K562 (cell line): ENCODE data around the gene GFRA3. TPM values are rescaled to one million over a fixed set of nuclear protein-coding genes. Genes with fewer than 3 reads are reported as not detected.

Experiments used
- ATAC-seq: fragments of 200-7000 bp; cut with Tn5 transposase; 3 replicates; pipeline ENCODE4 v1.9.1; 2020; ENCODE audit warnings: moderate library complexity
- BruUV-seq: library from RNA; stranded (reverse); fragments of 400-500 nt; replicated peaks from 2 replicates; lab custom pipeline; 2021; lab: Mats Ljungman, UMichigan
- CTCF ChIA-PET: fragments of 300-600 bp; formaldehyde crosslinking; extraction: SDS; loops from one replicate; lab custom pipeline; 2021; ENCODE audit warnings: low intra/inter-chr PET ratio; lab: Yijun Ruan, JAX
- POLR2A ChIA-PET: fragments of 300-600, 350-650 bp; sonication (Branson Sonifier 250); formaldehyde crosslinking; extraction: SDS; loops from one replicate; lab custom pipeline; 2021; ENCODE audit warnings: antibody characterized with exemption, inconsistent platforms; lab: Yijun Ruan, JAX
- DNase-seq, 4 experiments: peaks; one replicate each; pipeline versions ENCODE4 v3.0.0 to v3.0.0-alpha.2; 2011 to 2018; ENCODE audit warnings: low spot score in 3 of 4, mixed read lengths in 3 of 4; ENCODE audit errors: extremely low read depth in 1 of 4
- FAIRE-seq: peaks from 2 replicates; lab custom pipeline; 2011; peaks lifted over from hg19 to GRCh38; lab: Jason Lieb, UNC
- H2AFZ ChIP-seq: 2 replicates; pipeline ENCODE4 v1.6.0; 2011; ENCODE audit warnings: low read depth, low read length, control low read depth, inconsistent platforms
- H3K27ac ChIP-seq: fragments of 200-600 bp; 3 replicates; pipeline ENCODE4 v1.8.0; 2011; ENCODE audit warnings: low read depth, mild to moderate bottlenecking, control low read depth, inconsistent platforms, low read length, moderate library complexity, mixed read lengths; ENCODE audit errors: extremely low read depth
- H3K27me3 ChIP-seq, 2 experiments: fragments of 300-600 bp in 1 of 2; 2 replicates in 1 of 2; 3 replicates in 1 of 2; pipeline versions ENCODE4 v1.6.0 to v1.8.0; 2011; ENCODE audit warnings: inconsistent platforms in 2 of 2, low read length in 2 of 2, mild to moderate bottlenecking in 1 of 2, mixed read lengths in 1 of 2, moderate library complexity in 1 of 2; ENCODE audit not compliant: control insufficient read depth in 2 of 2, insufficient read depth in 2 of 2
- H3K36me3 ChIP-seq: fragments of 300-600 bp; 3 replicates; pipeline ENCODE4 v1.8.0; 2011; ENCODE audit warnings: mild to moderate bottlenecking, low read length, inconsistent platforms; ENCODE audit not compliant: control insufficient read depth, insufficient read depth
- H3K4me1 ChIP-seq, 2 experiments: fragments of 200-600 bp in 1 of 2; replicated peaks in 1 of 2; 2 replicates in 1 of 2; 3 replicates in 1 of 2; pipeline versions ENCODE4 v1.5.1 to v1.8.0; 2011; ENCODE audit warnings: inconsistent platforms in 2 of 2, low read length in 2 of 2, mild to moderate bottlenecking in 1 of 2, mixed read lengths in 1 of 2, moderate library complexity in 1 of 2; ENCODE audit not compliant: control insufficient read depth in 2 of 2, insufficient read depth in 2 of 2
- H3K4me2 ChIP-seq: 2 replicates; pipeline ENCODE4 v1.6.1; 2011; ENCODE audit warnings: low read length, control low read depth, inconsistent platforms, mixed read lengths; ENCODE audit not compliant: insufficient read depth
- H3K4me3 ChIP-seq: fragments of 200-600 bp; sonication (generic), shearing (Covaris generic); 2 replicates; pipeline ENCODE4 v1.5.1; 2016; ENCODE audit warnings: control low read depth, inconsistent platforms
- H3K79me2 ChIP-seq: fragments of 200-600 bp; 3 replicates; pipeline ENCODE4 v1.8.0; 2011; ENCODE audit warnings: low read length, inconsistent platforms; ENCODE audit not compliant: control insufficient read depth, insufficient read depth
- H3K9ac ChIP-seq, 2 experiments: 2 replicates each; pipeline versions ENCODE4 v1.6.0 to v1.6.1; 2011; ENCODE audit warnings: low read depth in 2 of 2, low read length in 2 of 2, control low read depth in 1 of 2, inconsistent platforms in 1 of 2, mild to moderate bottlenecking in 1 of 2, mixed read lengths in 1 of 2; ENCODE audit not compliant: insufficient read depth in 1 of 2
- H3K9me1 ChIP-seq: one replicate; pipeline ENCODE4 v1.6.0; 2011; ENCODE audit warnings: inconsistent platforms, mild to moderate bottlenecking, low read length, moderate library complexity; ENCODE audit not compliant: control insufficient read depth, insufficient read depth
- H3K9me3 ChIP-seq: replicated peaks from 2 replicates; pipeline ENCODE4 v1.5.1; 2011; ENCODE audit warnings: low read depth, low read length, inconsistent platforms; ENCODE audit not compliant: control insufficient read depth, insufficient read depth
- H4K20me1 ChIP-seq: replicated peaks from 2 replicates; pipeline ENCODE4 v1.6.1; 2011; ENCODE audit warnings: low read length, inconsistent platforms, mixed read lengths; ENCODE audit not compliant: control insufficient read depth, insufficient read depth
- CEBPB ChIP-seq: fragments of 450-650 bp; IDR thresholded peaks from 2 replicates; pipeline ENCODE4 v1.6.1; 2016; ENCODE audit warnings: missing genetic modification characterization, missing compliant biosample characterization
- CEBPG ChIP-seq, 3 experiments: fragments of 200-800 bp in 1 of 3; sonication (Bioruptor generic) in 1 of 3; sonication (generic) in 1 of 3; formaldehyde crosslinking in 1 of 3; IDR thresholded peaks in 2 of 3; conservative IDR thresholded peaks in 1 of 3; 2 replicates each; pipeline versions ENCODE4 v1.6.1 to v1.8.0; 2016 to 2022; ENCODE audit warnings: missing compliant biosample characterization in 2 of 3, missing genetic modification characterization in 2 of 3, mild to moderate bottlenecking in 1 of 3, missing genetic modification reagents in 1 of 3
- FOXJ3 ChIP-seq: sonication (generic); formaldehyde crosslinking; IDR thresholded peaks from 2 replicates; pipeline ENCODE4 v1.4.0; 2020; ENCODE audit warnings: mild to moderate bottlenecking, missing genetic modification reagents
- WGBS: fragments of 100-300 bp; shearing (Covaris generic); methylation state at CpG from one replicate; pipeline ENCODE4 v1.1.6; 2016; ENCODE audit warnings: low coverage, mixed read lengths; ENCODE audit not compliant: insufficient coverage; ENCODE audit errors: missing lambda C conversion rate; 5-methylcytosine and 5-hydroxymethylcytosine counted together
- in situ Hi-C: fragments of 300-500 bp; cut with MboI; formaldehyde crosslinking; loops from 4 replicates; pipeline ENCODE4 v1.15.0; 2018; ENCODE audit warnings: inconsistent platforms, mixed read lengths
- intact Hi-C: fragments of 100-400 bp; cut with micrococcal nuclease; formaldehyde crosslinking; loops from 2 replicates; pipeline ENCODE4 v1.14.2; 2022
- polyA plus RNA-seq, 8 experiments: library from polyadenylated mRNA; depleted of rRNA in 4 of 8; stranded (reverse) in 5 of 8; unstranded in 3 of 8; fragments of >200 nt; fragmentation: Nextera tagmentation in 2 of 8; fragmentation: Illumina TruSeq in 1 of 8; extraction: Ambion mirVana in 2 of 8; extraction: Trizol in 1 of 8; gene quantifications; 2 replicates each; pipeline versions ENCODE4 v1.2.1 to v1.2.3, GENCODE V29; 2011 to 2014; ENCODE audit warnings: inconsistent platforms in 1 of 8, missing spikeins in 1 of 8
- total RNA-seq, 7 experiments: library from RNA; depleted of rRNA in 6 of 7; stranded (reverse); fragments of >200 nt in 6 of 7; fragmentation: Illumina TruSeq in 2 of 7; extraction: Trizol in 2 of 7; gene quantifications; 2 replicates each; pipeline versions ENCODE4 v1.2.1 to v1.2.3, GENCODE V29; 2011 to 2021; ENCODE audit warnings: low replicate concordance in 1 of 7

The GFRA3 gene
- total and polyA plus RNA-seq, 9 of the 15 experiments (the other 6 are each of a cell fraction or from before 2014, with no cell fraction given), result 0.05 to 0.09 (median 0.08) TPM; not detected in 6

DNA sequence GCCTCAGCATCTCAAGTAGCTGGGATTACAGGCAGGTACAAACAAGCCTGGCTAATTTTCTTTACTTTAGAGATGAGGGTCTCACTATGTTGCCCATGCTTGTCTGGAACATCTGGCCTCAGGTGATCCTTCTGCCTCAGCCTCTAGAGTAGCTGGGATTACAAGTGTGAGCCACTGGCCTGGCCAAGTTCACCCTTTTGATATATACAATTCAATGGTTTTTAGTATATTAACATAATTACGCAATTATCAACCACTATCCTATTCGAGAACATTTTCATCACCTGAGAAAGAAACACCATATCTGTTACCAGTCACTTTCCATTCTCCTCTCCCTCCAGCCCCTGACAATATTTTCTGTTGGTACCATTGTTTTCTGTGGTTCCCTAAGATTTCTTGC, 57.6 kb downstream of the GFRA3 start:
- in situ Hi-C loops (no loop called here), intact Hi-C loops (no loop called here)
- Histone ChIP-seq H3K9ac (no peak overlapping the region), H3K79me2 (peaks cover 14% of the 10 kb centered on the region), H3K4me2 (no peak overlapping the region), H3K27me3 (no peaks in the 10 kb centered on the region), H3K27ac (no peak overlapping the region), H3K9me3 (peaks cover 9% of the 10 kb centered on the region), H3K9me1 (no peaks in the 10 kb centered on the region), H3K36me3 (peaks cover 2% of the 10 kb centered on the region; the same call in 2 of the 3 replicates), H3K4me3 (no peak overlapping the region), H4K20me1 (no peaks in the 10 kb centered on the region), H2AFZ (no peak overlapping the region), H3K4me1 (peaks cover 3 to 7% of the 10 kb centered on the region in 2 experiments; a peak in 3 of 5 replicates)
- TF ChIP-seq FOXJ3 (no peak), CEBPB (tag) (peak; percentile 80), CEBPG (CRISPR knock-in tag; IDR thresholded peaks at IDR 0.05) (no peak), CEBPG (tag; conservative IDR thresholded peaks at IDR 0.05 in 1 of 2, IDR thresholded peaks at IDR 0.05 in 1 of 2) (peak; percentile 35 to 43; a peak in 3 of 4 replicates)
- ChIA-PET CTCF (no interaction called here), POLR2A (interaction anchor here (0.9 to 1.6 kb wide), 2 partner anchors 27 to 121 kb away, joined by 3 to 4 read pairs; partner anchors contain the start of gene FAM53C)
- FAIRE-seq (no peak), DNase-seq (no peak), ATAC-seq (no peak)
- WGBS, result 42% methylated on average over 2 of the region's 2 CpGs
- no TSS peak for BruUV-seq
